NCI-H69 (cell line): ENCODE data around the gene SCAF1.

Experiments used
- DNase-seq: peaks from one replicate; lab custom pipeline; 2025; lab: John Stamatoyannopoulos, UW

Gene SCAF1

GRCh38 chr19:49687150-49687549, 45.1 kb downstream of the SCAF1 start:
- no peak for DNase-seq

- peak; percentile 61 for DNase-seq
These were observed 45.7 kb downstream of the SCAF1 start for GRCh38 chr19:49687566-49688316.

- peak; percentile 46 for DNase-seq
These were observed 46.6 kb downstream of the SCAF1 start for GRCh38 chr19:49688531-49689132.

GRCh38 chr19:49689133-49690078, 47.4 kb downstream of the SCAF1 start, which contains the start of gene ADM5:
Gene ADM5, plus strand, starts transcription at chr19:49689594. Its CDS starts 244 bp downstream, at chr19:49689838.
- DNase-seq: peak; percentile 89

DNA sequence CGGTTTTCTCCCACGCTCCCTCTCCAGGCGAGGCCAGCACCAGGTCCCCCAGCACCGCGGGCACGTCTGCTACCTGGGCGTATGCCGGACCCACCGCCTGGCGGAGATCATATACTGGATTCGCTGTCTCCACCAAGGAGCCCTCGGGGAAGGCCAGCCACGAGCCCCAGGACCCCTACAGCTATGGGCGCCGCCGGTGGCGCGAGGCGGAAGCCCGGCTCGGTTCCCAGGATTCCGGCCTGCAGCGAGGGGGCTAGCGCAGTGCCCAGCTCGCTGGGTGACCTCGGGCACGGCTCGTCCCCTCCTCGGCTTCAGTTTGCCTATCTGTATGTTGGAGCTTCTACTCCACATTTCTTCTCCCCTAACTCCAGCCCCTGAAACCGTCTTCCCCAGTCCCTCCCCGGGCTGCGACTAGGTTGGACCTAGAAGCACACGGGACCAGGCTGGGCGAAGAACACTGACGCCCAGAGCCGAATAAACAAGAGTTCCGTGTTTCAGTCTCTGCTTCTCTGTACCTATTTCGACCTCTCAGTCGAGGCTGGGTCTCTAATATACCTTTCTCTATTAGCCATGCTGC, 48.2 kb downstream of the SCAF1 start:
- DNase-seq: no peak

- peak; percentile 98 for DNase-seq
These were observed 48.7 kb downstream of the SCAF1 start, which contains the start of gene CPT1C for GRCh38 chr19:49690656-49691242. Gene CPT1C, plus strand, starts transcription at chr19:49691116. Its CDS starts 1,137 bp downstream, at chr19:49692253.

GRCh38 chr19:49691243-49692146, 49.5 kb downstream of the SCAF1 start:
- peak; percentile 91 for DNase-seq

- no peak for DNase-seq
These were observed 50.1 kb downstream of the SCAF1 start for GRCh38 chr19:49692147-49692506.

DNA sequence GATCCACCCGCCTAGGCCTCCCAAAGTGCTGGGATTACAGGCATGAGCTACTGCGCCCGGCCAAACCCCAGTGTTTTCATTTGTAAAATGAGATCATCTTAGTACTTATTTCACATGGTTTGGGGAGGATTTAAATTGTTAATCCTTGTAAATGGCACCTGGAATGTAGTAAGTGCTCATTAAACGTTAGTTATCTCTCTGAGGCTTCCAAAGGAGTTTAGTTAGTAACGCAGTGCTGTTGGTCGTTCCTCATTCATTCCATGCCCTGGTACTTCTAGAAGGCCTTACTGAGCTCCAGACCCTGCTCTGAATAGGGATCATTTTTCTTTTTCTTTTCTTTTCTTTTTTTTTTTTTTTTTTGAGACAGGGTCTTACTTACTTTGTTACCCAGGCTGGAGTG, 54.1 kb downstream of the SCAF1 start:
- no peak for DNase-seq

- DNase-seq: no peak
These were observed 54.9 kb downstream of the SCAF1 start for GRCh38 chr19:49696865-49697264.

GRCh38 chr19:49699364-49699763, 57.4 kb downstream of the SCAF1 start:
- DNase-seq: no peak

DNA sequence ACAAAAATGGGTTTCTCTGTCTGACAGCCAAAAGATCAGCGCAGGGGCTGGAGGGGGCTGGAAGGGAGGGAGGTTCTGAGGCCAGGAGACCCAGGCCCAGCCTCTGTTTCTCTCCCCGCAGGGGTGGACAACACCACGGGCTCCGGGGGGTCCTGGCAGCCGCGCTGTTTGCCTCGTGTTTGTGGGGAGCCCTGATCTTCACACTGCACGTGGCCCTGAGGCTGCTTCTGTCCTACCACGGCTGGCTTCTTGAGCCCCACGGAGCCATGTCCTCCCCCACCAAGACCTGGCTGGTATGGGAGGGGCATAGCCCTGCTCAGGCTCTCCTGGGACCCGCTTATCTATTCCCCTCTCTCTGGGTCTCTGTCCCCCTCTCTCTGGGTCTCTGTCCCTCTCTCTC, 58.6 kb downstream of the SCAF1 start:
- no peak for DNase-seq

DNA sequence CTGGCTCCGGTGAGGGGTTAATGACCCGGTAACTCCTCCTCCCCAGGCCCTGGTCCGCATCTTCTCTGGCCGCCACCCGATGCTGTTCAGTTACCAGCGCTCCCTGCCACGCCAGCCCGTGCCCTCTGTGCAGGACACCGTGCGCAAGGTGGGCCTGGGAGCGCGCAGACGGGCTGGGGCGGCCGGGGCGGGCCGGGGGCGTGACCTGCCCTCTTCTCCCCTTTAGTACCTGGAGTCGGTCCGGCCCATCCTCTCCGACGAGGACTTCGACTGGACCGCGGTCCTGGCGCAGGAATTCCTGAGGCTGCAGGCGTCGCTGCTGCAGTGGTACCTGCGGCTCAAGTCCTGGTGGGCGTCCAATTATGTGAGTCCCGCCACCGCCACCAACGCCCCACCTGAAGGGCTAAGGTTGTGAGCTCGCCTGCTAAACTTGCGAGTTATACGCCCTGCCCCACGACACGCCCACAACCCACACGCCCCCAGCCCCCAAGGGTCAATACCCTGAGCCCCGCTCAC, 59.3 kb downstream of the SCAF1 start:
- peak; percentile 23 for DNase-seq

- no peak for DNase-seq
These were observed 63.1 kb downstream of the SCAF1 start for GRCh38 chr19:49704888-49705642.

DNA sequence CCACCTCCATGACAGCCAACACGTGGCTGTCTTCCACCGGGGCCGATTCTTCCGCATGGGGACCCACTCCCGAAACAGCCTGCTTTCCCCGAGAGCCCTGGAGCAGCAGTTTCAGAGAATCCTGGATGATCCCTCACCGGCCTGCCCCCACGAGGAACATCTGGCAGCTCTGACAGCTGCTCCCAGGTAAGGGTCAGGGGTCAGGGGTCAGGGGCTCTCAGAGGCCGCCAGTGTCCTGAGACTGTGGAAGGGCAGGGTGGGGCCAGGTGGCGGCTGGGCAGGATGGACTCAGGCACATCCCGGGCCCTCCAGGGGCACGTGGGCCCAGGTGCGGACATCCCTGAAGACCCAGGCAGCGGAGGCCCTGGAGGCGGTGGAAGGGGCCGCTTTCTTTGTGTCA, 63.9 kb downstream of the SCAF1 start:
- DNase-seq: no peak
